Adipose tissue (tissue), 3 donors: ENCODE measurements around the gene CACNA1C. TPM values are rescaled to one million over a fixed set of nuclear protein-coding genes. Genes with fewer than 3 reads are reported as not detected.

ENCODE experiments used
- H3K27ac ChIP-seq: one replicate; pipeline ENCODE4 v1.5.1; 2013; ENCODE audit warnings: low read depth, low read length
- WGBS, 3 donors: extraction: QIAGEN DNeasy Blood & Tissue Kit; methylation state at CpG; one replicate each; pipeline ENCODE4 v1.1.7; 2013; 5-methylcytosine and 5-hydroxymethylcytosine counted together
- polyA plus RNA-seq, 3 donors: library from polyadenylated mRNA; stranded (reverse); fragments of 200-250 nt; gene quantifications; one replicate each; pipeline ENCODE4 v1.2.3, GENCODE V29; 2013
- donor health status: healthy with polysubstance abuse.
- donor health status: Bipolar disorder and iron deficiency.
- donor health status: healthy.

Gene CACNA1C
- polyA plus RNA-seq, 3 donors, result 0.72 to 8.1 (median 1.4) TPM

DNA sequence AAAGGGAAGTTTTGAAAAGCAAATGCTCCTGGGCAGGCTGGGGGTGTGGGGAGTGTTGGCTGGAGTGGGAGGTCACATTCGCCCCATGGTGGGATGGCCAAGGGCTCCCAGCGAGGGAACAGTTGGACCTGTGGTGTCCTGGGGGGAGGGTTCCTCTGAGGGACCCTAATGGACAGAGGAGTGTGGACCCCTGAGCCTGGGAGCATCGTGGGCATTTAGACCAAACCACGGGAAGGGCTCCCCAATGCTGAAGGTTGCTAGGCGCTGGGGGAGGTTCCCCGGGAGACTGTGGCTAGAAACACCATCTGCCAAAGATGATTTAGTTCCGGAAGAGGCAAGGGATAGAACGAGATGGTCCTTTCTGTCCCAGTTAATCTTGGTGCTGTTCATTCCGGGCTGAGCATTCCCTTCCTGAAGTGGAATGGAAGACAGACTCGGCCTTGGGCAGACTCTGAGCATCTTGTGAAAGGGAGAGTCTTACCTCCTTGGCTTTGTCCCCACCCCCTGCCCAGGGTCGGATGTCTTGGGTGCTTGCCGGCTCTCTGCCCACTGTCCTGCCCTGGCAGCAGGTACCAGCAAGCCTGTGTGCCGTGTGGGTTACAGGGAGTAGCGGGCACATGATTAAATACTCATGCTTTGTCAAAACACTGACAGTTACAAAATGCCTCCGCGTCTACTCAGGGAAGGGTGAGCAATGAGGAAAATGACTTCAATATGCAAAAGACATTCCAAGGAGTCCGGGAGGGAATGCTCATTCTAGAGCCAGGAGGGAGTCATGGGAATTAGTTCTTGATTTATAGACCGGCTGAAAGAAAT is 215.9 kb downstream of the CACNA1C start:
- WGBS, 3 donors, result 59 to 78% (median 76%) methylated on average over 18 of the region's 18 CpGs
- no peak overlapping the region for H3K27ac ChIP-seq

DNA sequence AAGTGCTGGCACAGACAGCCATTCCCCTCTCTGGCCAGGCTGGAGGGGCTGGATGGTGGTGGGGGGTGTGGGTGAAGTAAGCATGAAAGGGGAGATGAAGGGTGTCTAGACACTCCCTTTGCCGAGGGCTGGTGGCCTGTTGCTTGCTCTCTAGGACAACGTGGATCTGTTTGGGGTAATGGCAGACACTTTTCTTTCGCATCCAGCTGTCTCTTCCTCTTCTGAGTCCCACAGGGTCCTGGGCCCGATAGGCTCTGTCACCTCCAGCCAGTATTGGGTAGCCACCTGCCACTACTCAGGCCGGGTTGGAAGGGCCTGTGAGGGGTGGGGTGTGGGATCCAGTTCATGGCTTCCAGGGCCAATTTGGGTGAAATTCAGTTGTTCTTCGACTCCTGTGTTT is 218.1 kb downstream of the CACNA1C start:
- 76 to 93% (median 88%) methylated on average over 6 of the region's 6 CpGs for WGBS, 3 donors
- no peak overlapping the region for H3K27ac ChIP-seq

- 68 to 91% (median 90%) methylated on average over 4 of the region's 4 CpGs for WGBS, 3 donors
- H3K27ac ChIP-seq, result no peak overlapping the region
Measured at GRCh38 chr12:2271961-2272360, 219.2 kb downstream of the CACNA1C start.

- no peak overlapping the region for H3K27ac ChIP-seq
- 52 to 57% (median 53%) methylated on average over 4 of the region's 4 CpGs for WGBS, 3 donors
Measured at GRCh38 chr12:2273288-2273687, 220.5 kb downstream of the CACNA1C start.

DNA sequence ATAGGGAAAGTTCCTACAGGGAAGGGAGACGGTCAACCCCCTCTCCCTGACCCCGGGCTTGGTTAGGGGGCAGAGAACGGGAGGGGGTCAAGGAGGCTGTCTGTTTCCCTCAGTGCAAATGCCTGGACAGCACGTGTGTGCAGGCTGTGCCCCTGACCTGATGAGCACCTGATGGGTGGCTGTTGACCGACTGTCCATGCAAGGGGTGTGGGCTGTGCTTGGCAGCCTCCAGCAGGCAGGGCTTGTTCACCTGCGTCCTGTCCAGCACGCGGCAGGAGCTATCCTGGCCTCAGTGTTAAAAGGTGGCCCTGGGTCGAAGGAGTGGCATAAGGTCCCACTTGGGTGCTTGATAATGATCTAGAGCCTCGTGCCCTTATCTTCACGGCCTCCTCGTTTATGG is 221.0 kb downstream of the CACNA1C start:
- no peak overlapping the region for H3K27ac ChIP-seq
- WGBS, 3 donors, result 75 to 87% (median 83%) methylated on average over 12 of the region's 12 CpGs

DNA sequence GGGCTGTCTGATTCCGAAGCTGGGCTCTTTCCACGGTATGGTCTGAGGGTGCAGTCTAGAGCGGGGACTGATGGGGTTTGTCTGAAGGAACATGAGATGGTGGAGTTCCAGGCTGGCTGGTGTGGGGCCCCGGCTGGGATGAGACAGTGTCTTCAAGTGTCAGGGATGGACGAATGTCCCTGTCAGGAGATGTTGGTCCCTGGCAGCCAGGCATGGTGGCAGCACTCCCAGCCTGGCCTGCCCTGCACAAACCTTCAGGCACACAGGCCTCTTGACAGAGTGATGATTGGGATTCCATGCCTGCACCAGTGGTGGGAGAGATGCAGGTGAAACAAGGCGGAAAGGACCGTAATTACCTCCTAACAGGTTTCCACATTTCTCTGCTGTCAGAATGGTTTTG is 221.9 kb downstream of the CACNA1C start:
- no peak overlapping the region for H3K27ac ChIP-seq
- WGBS, 3 donors, result 77 to 96% (median 96%) methylated on average over 7 of the region's 7 CpGs

DNA sequence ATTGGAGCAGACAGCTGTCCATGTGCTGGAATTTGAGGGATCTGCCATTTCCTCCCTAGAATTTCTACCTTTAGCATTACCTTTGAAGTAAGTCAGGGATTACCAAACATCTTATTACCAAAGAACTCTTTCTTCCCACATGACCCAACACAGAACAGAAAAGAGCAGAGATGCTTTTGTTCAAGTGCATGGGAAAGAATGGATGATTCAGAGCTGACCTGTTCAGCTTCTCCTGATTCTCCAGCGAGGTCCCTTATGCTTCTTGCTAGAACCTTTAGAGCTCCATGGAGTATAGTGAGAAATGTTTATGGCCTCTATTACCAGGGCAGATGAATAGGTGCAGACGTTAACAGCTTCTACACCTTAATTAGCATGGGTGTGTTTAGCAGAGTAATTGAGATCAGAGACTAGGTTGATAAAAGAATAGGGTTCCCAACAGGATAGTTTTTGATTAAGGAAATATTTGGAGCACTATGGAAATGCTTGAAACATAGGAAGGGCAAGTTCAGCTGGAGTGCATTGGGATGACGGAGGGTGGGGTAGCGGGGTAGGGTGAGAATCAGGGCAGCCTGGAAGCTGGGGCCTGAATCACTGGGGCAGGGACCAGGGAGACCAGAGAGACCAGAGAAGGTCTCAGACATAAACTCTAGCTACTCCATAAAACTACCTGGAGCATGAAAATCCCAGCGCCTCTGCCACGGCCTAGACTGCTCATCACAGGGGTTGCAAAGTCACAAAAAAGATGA is 223.7 kb downstream of the CACNA1C start:
- H3K27ac ChIP-seq, result no peak overlapping the region
- WGBS, 3 donors, result 87 to 95% (median 95%) methylated on average over 6 of the region's 6 CpGs

- WGBS, 3 donors, result 89 to 96% (median 91%) methylated on average over 6 of the region's 6 CpGs
- H3K27ac ChIP-seq, result no peak overlapping the region
Measured at GRCh38 chr12:2277492-2278155, 224.8 kb downstream of the CACNA1C start.

DNA sequence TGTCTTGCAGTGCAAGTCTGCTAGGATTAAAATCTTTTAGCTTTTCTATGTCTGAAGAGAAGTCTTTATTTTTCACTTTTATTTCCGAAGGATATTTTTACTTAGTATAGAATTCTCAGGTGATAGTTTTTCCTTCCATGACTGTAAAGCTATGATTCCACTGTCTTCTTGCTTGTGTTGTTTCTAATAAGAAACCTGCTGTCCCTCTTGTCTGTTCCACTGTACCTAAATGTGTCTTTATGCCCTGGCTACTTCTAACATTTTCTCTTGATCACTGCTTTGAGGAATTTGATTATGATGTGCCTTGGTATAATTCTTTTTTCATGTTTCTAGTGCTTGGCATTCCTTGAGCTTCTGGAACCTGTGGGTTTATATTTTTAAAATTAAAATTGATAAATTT is 228.7 kb downstream of the CACNA1C start:
- 94 to 100% (median 97%) methylated on average over 1 of the region's 1 CpG for WGBS, 3 donors
- H3K27ac ChIP-seq, result no peak overlapping the region

- 66 to 87% (median 80%) methylated on average over 6 of the region's 6 CpGs for WGBS, 3 donors
- no peak overlapping the region for H3K27ac ChIP-seq
Measured at GRCh38 chr12:2282318-2282717, 229.5 kb downstream of the CACNA1C start.

- no peak overlapping the region for H3K27ac ChIP-seq
- WGBS, 3 donors, result 63 to 85% (median 71%) methylated on average over 6 of the region's 6 CpGs
Measured at GRCh38 chr12:2283480-2283879, 230.7 kb downstream of the CACNA1C start.

- H3K27ac ChIP-seq, result no peak overlapping the region
- WGBS, 3 donors, result 12 to 64% (median 16%) methylated on average over 10 of the region's 10 CpGs
Measured at GRCh38 chr12:2283916-2284315, 231.1 kb downstream of the CACNA1C start.

DNA sequence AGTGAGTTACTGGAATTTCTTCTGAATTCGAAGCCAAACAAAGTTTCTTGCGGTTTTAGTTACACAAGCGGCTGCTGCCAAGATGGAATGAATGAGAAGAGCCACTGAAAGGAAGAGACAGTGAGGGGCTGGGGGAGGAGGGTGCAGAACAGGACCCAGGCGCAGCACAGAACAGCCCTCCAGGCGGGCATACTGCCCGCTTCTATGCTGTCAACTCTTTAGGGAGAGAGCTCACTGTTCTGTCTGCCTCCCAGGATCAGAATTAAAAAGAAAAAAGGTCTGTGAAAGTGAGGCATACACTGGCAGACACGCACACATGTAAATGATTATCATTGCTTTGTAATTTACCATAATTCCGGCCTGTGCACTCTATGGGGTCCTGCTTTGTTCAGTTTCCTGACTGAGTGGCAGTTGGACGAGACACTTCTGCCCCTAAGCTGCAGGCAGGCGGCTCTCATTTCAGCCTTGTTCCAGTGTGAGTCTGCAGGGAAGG is 231.6 kb downstream of the CACNA1C start:
- WGBS, 3 donors, result 24 to 70% (median 29%) methylated on average over 10 of the region's 10 CpGs
- H3K27ac ChIP-seq, result no peak overlapping the region

DNA sequence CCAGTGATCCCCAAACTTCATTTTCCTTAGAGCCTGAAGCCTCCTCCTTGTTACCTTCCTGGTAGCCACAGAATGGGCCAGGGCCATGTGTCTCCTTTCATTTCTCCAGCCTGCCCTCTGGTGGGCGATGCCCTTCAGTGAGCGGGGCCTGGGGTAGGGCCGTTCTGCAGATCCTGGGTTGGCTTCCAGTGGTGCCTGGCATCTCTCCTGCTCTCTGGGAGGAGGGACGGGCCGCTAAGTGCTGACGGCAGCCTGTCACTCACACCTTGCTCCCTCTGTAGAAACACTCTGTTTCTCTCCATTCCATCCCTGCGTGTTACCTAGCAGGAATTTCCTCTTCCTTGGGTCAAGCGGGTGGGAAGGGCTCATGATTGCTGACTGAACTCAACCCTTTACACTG is 232.1 kb downstream of the CACNA1C start:
- no peak overlapping the region for H3K27ac ChIP-seq
- WGBS, 3 donors, result 42 to 52% (median 47%) methylated on average over 8 of the region's 8 CpGs

GRCh38 chr12:2285462-2285861 is 232.7 kb downstream of the CACNA1C start:
- 89 to 93% (median 92%) methylated on average over 14 of the region's 14 CpGs for WGBS, 3 donors
- H3K27ac ChIP-seq, result no peak overlapping the region

GRCh38 chr12:2286047-2286446 is 233.3 kb downstream of the CACNA1C start:
- WGBS, 3 donors, result 68 to 79% (median 76%) methylated on average over 5 of the region's 5 CpGs
- no peak overlapping the region for H3K27ac ChIP-seq

GRCh38 chr12:2286461-2287131 is 233.8 kb downstream of the CACNA1C start:
- no peak overlapping the region for H3K27ac ChIP-seq
- 61 to 76% (median 68%) methylated on average over 9 of the region's 9 CpGs for WGBS, 3 donors

- H3K27ac ChIP-seq, result no peak overlapping the region
- whole genome bisulfite sequencing, 3 donors, result 61 to 79% (median 71%) methylated on average over 12 of the region's 12 CpGs
Measured at GRCh38 chr12:2287151-2287550, 234.4 kb downstream of the CACNA1C start.
